Activated effector memory CD4-positive, alpha-beta T cell treated with Interleukin-2 at 50 U/mL for 16 hours (primary cell): Measurements from ENCODE around the gene POLN.
"Not testable (repeated sequence)": the region's sequence is repeated elsewhere in the genome, so short reads cannot be mapped to it uniquely, and the experiment has no call there.

Experiments used
- DNase-seq: peaks from one replicate; pipeline ENCODE4 v3.0.0-alpha.2; 2020

The POLN gene

DNA sequence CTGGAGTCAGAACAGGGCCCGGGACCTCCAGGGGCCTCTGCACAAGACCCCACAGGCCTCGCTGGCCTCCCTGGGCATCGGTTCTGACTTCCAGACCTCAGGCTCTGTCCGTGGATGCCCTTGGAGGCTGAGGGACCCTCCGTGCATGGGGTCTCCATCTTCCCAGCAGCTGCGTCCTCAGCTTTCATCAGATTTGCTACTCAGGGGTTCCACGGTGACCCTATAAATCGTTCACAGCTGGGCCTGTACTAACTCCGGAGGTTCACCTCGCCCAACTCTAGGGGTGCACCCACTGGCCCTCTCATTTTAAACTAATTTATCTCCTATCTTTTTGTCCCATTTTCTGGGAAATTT lies 33.1 kb upstream of the POLN start:
- not testable (repeated sequence) for DNase-seq

GRCh38 chr4:2274320-2275043 lies 32.6 kb upstream of the POLN start:
- no peak for DNase-seq

- DNase-seq, result no peak
These were observed 31.9 kb upstream of the POLN start for GRCh38 chr4:2273657-2274319.

DNA sequence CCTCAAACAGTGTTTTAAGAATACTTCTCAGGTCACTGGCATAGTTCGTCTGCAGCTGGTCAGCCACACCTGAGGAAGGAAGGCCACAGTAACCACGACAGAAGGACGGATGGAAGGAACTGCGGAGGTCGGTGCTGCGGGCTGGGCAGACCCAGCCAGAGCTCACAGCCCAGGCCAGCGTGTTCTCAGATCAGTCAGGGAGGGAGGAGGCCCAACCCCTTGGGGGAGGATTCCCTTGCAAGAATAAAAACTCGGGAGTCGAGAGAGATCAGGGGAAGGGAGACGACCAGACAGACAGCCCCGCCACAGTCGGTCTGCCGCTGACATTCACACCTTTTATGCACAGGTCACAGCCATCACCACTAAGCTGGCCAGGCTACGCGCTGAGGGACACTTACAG lies 31.3 kb upstream of the POLN start:
- no peak for DNase-seq

- DNase-seq, result no peak
These were observed 30.9 kb upstream of the POLN start for GRCh38 chr4:2272828-2273120.

GRCh38 chr4:2272026-2272827 lies 30.3 kb upstream of the POLN start:
- DNase-seq, result no peak

- DNase-seq, result no peak
These were observed 29.5 kb upstream of the POLN start for GRCh38 chr4:2271279-2272025.

DNA sequence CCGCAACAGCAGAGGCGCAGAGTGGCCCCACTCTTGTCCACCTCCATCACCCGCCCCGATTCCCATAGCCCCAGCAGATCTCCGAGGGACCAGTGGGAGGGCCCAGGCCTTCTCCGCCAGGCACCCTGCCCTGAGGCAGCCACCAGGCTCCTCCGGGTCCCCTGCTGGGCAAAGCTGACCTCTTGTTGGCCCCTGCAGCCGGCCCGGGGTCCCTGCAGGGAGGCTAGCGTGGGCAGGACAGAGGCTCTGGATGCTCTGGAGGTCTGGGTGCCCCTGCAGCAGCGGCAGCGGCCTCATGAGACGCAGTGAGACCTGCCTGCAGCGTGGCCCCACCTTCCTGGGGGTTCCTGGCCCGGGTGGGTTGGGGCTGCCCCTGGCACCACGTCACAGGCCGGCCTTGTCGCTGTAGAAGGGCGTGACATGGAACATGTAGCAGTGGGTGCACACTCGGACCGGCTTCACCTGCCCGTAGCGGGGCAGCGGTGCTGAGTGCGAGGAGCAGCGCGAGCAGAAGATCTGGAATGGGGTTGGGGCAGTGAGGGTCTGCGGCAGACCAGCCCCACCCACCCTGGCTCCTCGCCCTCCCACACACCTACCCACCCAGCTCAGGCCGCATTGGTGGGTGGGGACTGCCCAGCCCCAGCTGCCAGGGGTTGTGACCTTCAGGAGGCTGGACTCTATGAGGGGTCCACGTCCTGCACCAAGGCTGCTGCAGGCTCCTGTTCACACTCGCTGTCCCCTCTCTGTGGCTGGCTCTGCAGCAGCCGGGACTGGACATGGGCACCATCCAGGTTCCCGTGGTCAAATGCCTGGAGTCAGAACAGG lies 28.6 kb upstream of the POLN start:
- no peak for DNase-seq

DNA sequence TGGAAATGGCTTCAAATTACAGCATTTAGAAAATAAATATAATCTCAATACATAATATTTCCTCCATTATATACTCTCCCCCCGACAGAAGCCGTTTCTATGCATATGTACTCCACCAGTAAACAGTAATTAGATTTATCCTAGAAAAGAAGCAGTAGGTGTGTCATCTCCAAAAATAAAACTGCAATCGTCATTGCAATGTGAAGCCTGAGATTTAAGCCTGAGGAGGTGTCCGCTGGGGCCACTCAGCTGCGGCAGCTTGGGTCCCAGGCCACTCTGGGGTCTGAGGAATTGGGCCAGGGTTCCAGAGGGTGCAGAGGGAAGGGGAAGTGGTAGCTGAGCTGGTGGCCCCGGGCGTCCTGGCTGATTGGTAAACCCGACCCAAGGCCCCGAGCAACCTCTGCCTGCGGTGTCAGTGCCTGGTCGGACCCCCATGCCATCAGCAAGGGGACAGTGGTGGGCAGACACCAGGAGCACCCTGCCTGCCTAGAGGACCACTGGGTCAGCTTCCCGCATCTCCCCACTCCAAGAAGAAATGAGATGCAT lies 27.8 kb upstream of the POLN start:
- no peak for DNase-seq

DNA sequence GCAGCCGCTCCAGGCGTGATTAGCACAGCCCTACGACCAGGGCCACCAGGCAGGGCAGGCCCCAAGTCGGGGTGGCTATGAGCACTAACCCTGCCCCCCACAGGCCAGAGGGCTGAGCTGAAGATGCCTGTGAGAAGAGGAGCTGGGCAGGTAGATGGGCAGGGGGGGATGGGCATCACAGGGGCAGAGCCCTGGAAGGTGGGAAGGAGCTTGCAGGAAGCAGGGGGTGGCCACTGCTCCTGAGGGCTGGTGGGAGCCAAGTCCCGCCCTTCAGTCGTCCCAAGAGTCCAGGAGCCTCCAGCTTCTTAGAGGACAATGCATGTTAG lies 27.2 kb upstream of the POLN start:
- DNase-seq, result no peak

DNA sequence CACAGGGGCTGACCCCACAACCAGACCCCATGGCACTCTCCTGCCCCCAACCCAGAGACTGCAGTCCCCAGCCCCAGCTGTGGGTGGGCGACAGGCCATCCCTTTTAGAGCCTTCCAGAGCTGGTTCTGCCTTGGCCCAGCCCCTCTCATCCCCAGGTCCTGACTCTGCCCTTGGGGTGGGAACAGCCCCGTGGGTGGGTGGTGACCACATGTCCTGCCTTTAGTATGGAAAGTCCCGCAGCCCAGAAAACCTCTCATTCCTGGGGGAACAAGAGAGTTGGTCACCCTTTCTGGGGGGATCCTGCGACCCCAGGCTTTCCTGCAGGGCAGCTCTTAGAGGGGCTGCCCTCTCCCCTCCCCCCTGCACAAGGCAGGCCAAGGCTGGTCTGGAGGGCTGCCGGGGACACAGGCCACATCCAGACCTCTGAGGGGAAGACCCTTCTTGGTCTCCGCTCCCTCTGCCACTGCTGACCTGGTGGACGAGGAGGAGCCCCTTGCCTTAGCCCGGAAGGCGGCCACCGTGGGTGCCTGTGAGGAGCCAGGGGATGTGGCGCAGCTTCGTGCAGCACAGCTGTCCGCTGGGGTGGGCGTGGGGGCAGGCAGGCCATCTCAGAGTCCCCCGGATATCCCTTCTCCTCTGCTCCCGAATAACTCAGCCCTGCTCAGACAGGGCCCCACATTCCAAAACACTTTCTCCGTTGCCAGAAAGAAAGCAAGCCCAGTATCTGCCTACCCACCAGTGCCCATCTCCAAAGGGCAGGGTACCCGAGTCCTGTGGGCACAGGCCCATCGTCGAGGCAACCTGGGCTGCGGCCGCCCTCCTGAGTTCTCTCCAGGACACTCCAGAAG lies 26.7 kb upstream of the POLN start:
- no peak for DNase-seq

DNA sequence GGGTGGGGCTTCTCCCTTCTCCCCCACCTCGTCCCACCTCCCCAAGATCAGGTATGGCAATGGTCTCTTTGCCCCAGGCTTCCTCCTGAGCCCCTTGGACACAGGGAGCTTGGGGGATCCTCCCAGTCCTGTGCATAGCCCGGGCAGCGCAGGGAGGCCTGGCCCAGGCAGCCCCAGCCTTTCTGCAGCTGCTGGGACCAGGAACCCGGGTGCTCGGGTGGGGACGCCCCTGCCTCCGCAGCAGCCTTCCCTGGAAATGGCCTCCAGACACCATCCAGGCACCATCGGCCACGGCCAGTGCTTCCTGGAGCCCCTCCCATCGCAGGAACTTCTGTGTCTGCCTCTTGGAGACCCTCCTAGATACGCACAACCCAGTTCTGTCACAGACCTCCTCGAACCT lies 25.9 kb upstream of the POLN start:
- DNase-seq, result no peak

DNA sequence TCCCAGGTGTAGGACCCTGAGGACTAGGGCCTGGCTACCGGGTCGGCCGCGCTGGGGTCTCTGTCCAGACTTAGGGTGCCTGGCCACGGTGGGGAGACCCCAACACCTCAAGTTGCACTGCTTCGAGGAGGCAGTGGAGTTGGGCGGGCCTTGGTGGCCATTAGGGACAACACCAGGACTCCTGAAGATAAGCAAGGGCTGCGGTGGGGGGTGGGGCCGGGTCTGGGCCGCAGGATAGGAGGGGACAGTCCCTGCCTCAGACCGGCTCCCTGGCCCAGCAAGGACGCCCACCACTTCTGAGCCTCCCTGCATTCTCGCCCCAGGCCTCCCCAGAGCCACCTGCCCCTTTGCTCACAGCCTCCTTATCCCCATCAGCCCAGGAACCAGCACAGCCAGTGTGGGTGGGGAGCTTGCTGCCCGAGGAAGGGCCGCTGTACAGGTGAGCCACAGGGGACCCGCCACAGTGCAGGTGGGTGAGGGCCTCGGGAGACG lies 25.4 kb upstream of the POLN start:
- DNase-seq, result no peak

- no peak for DNase-seq
These were observed 24.9 kb upstream of the POLN start for GRCh38 chr4:2266821-2267220.

DNA sequence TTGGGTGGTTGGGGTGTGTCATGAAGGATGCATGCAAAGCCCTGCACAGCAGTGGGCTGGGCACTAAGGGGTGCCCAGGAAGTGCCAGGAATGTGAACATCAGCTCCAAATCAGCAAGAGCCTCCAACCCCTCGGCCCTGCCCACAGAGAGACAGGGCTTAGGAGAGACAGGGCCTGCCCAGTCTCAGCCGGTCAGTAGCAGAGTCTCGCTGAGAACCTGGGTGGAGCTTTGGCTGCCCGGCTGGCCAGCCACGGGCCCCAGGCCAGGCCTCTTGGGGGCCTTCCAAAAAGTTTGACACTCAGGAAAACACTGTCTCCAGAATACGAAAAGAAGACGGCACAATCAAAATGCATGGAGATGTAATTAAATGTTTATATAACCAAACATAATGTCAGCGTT lies 24.3 kb upstream of the POLN start:
- no peak for DNase-seq

DNA sequence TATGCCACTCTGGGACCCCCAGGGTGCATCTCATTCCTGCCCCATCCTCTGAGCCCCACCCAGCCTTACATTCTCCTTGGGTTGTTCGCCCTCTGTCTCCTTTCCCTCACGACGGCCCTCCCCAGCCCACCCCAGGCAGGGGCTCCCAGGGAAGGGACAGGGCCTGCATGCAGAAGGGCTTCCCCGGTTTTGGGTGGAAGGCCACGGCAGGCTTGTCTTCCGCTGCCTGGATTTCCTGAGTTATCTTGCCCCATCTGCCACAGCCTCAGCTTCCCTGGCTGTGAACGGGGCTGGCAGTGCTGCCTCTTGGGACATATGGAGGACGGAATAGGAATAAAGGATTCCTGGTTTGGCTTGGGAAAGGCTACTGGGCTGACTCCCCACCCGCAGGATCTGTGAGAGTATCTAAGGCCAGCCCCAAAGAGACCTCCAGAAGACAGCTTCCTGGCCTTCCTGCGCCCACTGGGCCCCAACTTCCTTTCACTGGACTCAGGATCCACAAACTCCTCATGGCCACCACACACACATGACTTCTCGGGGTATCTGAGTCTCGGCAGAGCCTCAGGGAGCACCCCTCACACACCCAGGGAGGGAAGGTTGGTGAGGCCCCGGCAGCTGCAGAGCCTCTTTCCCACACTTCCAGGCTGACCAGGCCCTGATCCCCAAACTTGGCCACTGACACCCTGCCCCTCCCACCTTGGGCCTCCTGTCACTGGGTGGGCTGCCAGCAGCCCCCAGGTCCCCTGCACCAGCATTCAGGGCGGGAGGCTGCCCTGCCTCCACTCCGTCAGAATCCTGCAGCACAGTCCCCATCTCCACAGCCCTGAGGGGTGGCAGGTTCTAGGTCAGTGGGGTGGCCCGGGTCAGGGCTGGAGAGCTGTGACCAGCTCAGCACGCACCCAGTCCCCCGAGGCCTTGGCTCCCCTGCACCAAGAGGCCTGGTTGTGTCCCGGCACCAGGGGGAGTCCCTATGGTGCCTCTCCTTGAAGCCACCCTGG lies 23.5 kb upstream of the POLN start:
- no peak for DNase-seq

- DNase-seq, result no peak
These were observed 22.6 kb upstream of the POLN start for GRCh38 chr4:2264481-2265041.

- DNase-seq, result no peak
These were observed 22.0 kb upstream of the POLN start for GRCh38 chr4:2263926-2264321.

- no peak for DNase-seq
These were observed 21.0 kb upstream of the POLN start for GRCh38 chr4:2262944-2263250.
